A375 (cell line): ENCODE results near the gene KCNA4. TPM values are rescaled to one million over a fixed set of nuclear protein-coding genes. Genes with fewer than 3 reads are reported as not detected.

Experiments
- total RNA-seq: library from RNA; depleted of rRNA; stranded (reverse); fragments of >200 nt; shearing (Covaris generic); gene quantifications from 2 replicates; pipeline ENCODE4 v1.2.3, GENCODE V29; 2014; rRNA removed

The KCNA4 gene
- total RNA-seq: 0.04 and 0.08 TPM in 2 replicates

GRCh38 chr11:30016588-30017363 is at the start of gene KCNA4:
TSS of gene KCNA4 (minus strand) at chr11:30017030. CDS start at chr11:30012678, 4,352 bp downstream.

Other genes with a start within 250 kb of the KCNA4 start
- gene FSHB, start 214.0 kb upstream of the KCNA4 start, total RNA-seq: not detected in 2 replicates